Measurements from ENCODE around the gene PLCG1. TPM values are rescaled to one million over a fixed set of nuclear protein-coding genes. Genes with fewer than 3 reads are reported as not detected.

Gene PLCG1
- total and polyA plus RNA-seq, 9 of the 15 experiments (the other 6 are each of a cell fraction or from before 2014, with no cell fraction given) = 1.7 to 67.0 (median 34.8) TPM

- intact Hi-C loops (cut with micrococcal nuclease) = no loop called here
- Histone ChIP-seq H3K27me3 (ENCODE audit: control insufficient read depth in 2 of 2, insufficient read depth in 2 of 2, low read length in 2 of 2) (no peaks in the 10 kb centered on the region), H3K9me3 (replicated peaks; ENCODE audit: control insufficient read depth, insufficient read depth, low read depth, low read length) (no peaks in the 10 kb centered on the region), H3K9ac (ENCODE audit: insufficient read depth in 1 of 2, low read depth in 2 of 2, low read length in 2 of 2) (peak overlapping the region in 1 of 2 experiments; percentile 94; a peak in 1 of 4 replicates), H3K27ac (ENCODE audit: extremely low read depth, low read depth, low read length) (no peak overlapping the region), H3K4me2 (ENCODE audit: insufficient read depth, low read length) (peak overlapping the region; percentile 81; the same call in 1 of the 2 replicates), H4K20me1 (replicated peaks; ENCODE audit: control insufficient read depth, insufficient read depth, low read length) (peaks cover 22% of the 10 kb centered on the region), H3K4me3 (peak overlapping the region; percentile 74; the same call in 1 of the 2 replicates), H2AFZ (ENCODE audit: low read depth, low read length) (no peak overlapping the region), H3K9me1 (ENCODE audit: control insufficient read depth, insufficient read depth, low read length) (no peaks in the 10 kb centered on the region), H3K79me2 (ENCODE audit: control insufficient read depth, insufficient read depth, low read length) (peaks cover 69% of the 10 kb centered on the region), H3K36me3 (ENCODE audit: control insufficient read depth, insufficient read depth, low read length) (peaks cover 16% of the 10 kb centered on the region; the same call in 2 of the 3 replicates), H3K4me1 (replicated peaks in 1 of 2; ENCODE audit: control insufficient read depth in 2 of 2, insufficient read depth in 2 of 2, low read length in 2 of 2) (peaks cover 35 to 50% of the 10 kb centered on the region in 2 experiments)
- WGBS (ENCODE audit: insufficient coverage, low coverage, missing lambda C conversion rate) = 60% methylated on average over 5 of the region's 5 CpGs
- no peak for FAIRE-seq
- CTCF ChIA-PET (ENCODE audit: low intra/inter-chr PET ratio) = no interaction called here
- POLR2A ChIA-PET = interaction anchor here (1.6 kb wide), 1 partner anchor 10 kb away, joined by 12 read pairs; no protein-coding TSS in a partner anchor
- no peak for DNase-seq (ENCODE audit: extremely low read depth in 1 of 4, low spot score in 3 of 4)
- TF ChIP-seq BCOR (IDR thresholded peaks at IDR 0.05) = no peak
- TF ChIP-seq RBM25 (IDR thresholded peaks at IDR 0.05; ENCODE audit: low read depth, low read length, severe bottlenecking) = peak; percentile 57
- BruUV-seq (replicated peaks) = TSS peak; percentile 30
- in situ Hi-C loops (cut with MboI) = no loop called here
- ATAC-seq = no peak
Observed at GRCh38 chr20:41139227-41140093, 2.1 kb downstream of the PLCG1 start.
